ENCODE results near the gene POC1A.
"Not testable (repeated sequence)": the region's sequence is repeated elsewhere in the genome, so short reads cannot be mapped to it uniquely, and the experiment has no call there.

- TF ChIP-seq POLR2A (IDR thresholded peaks at IDR 0.05; ENCODE audit: low read length); GATA1 (IDR thresholded peaks at IDR 0.05; ENCODE audit: low read depth, low read length): not testable (repeated sequence)
Observed at GRCh38 chr3:52178126-52178525, 23.9 kb upstream of the POC1A start.

Data from erythroblast (primary cell).